HCT116 (cell line): Measurements from ENCODE around the gene CERK. TPM values are rescaled to one million over a fixed set of nuclear protein-coding genes. Genes with fewer than 3 reads are reported as not detected.

Experiments
- ATAC-seq: fragments of 200-7000 bp; cut with Tn5 transposase; 2 replicates; pipeline ENCODE4 v1.9.1; 2020; ENCODE audit warnings: mild to moderate bottlenecking, moderate library complexity
- BruUV-seq: library from RNA; stranded (reverse); fragments of 400-500 nt; replicated peaks from 2 replicates; lab custom pipeline; 2021; lab: Mats Ljungman, UMichigan
- CTCF ChIA-PET: fragments of 300-600 bp; sonication (Branson Sonifier 250); formaldehyde crosslinking; loops from one replicate; lab custom pipeline; 2021; ENCODE audit warnings: antibody characterized with exemption; lab: Charles Lee
- POLR2A ChIA-PET: fragments of 300-600, 350-600 bp; sonication (Branson Sonifier 250); formaldehyde crosslinking; loops from one replicate; lab custom pipeline; 2021; ENCODE audit warnings: antibody characterized with exemption; lab: Charles Lee
- RAD21 ChIA-PET, 2 experiments: fragments of 300-600 bp; sonication (Branson Sonifier 250); formaldehyde crosslinking; loops; one replicate each; lab custom pipeline; 2023; ENCODE audit warnings: low total read pairs in 2 of 2; ENCODE audit not compliant: uncharacterized antibody in 2 of 2, unreplicated experiment in 2 of 2, low non-redundant PET in 1 of 2; lab: Charles Lee
- DNase-seq: peaks from one replicate; pipeline ENCODE4 v3.0.0-alpha.2; 2010; ENCODE audit warnings: low read depth, low spot score
- H2AFZ ChIP-seq: fragments of 200-600 bp; shearing (Covaris generic), sonication (generic); 2 replicates; pipeline ENCODE4 v1.6.1; 2017; ENCODE audit warnings: low read depth, mixed run types, mixed read lengths, antibody characterized with exemption, low read length; ENCODE audit not compliant: poor library complexity, severe bottlenecking
- H3K27ac ChIP-seq: 2 replicates; pipeline ENCODE4 v1.5.1; 2012; ENCODE audit warnings: low read depth, low read length
- H3K27me3 ChIP-seq: fragments of 200-600 bp; sonication (generic); 2 replicates; pipeline ENCODE4 v1.6.1; 2016; ENCODE audit warnings: mixed run types, low read length, mixed read lengths; ENCODE audit not compliant: insufficient read depth
- H3K36me3 ChIP-seq, 2 experiments: fragments of 200-500 bp in 1 of 2; fragments of 200-600 bp in 1 of 2; sonication (Bioruptor generic) in 1 of 2; sonication (generic) in 1 of 2; 2 replicates each; pipeline versions ENCODE4 v1.5.1 to v1.6.1; 2014 to 2016; ENCODE audit warnings: low read length in 2 of 2, inconsistent platforms in 1 of 2, mixed read lengths in 1 of 2, mixed run types in 1 of 2; ENCODE audit not compliant: insufficient read depth in 2 of 2, control insufficient read depth in 1 of 2
- H3K4me1 ChIP-seq, 2 experiments: fragments of 200-600 bp in 1 of 2; sonication (generic) in 1 of 2; 2 replicates each; pipeline versions ENCODE4 v1.5.1 to v1.6.1; 2012 to 2017; ENCODE audit warnings: low read length in 2 of 2, inconsistent platforms in 1 of 2, mild to moderate bottlenecking in 1 of 2, mixed read lengths in 1 of 2, mixed run types in 1 of 2, moderate library complexity in 1 of 2; ENCODE audit not compliant: insufficient read depth in 2 of 2, control insufficient read depth in 1 of 2
- H3K4me2 ChIP-seq: fragments of 200-600 bp; sonication (generic); 2 replicates; pipeline ENCODE4 v1.6.1; 2017; ENCODE audit warnings: mixed run types, low read length, mixed read lengths
- H3K4me3 ChIP-seq, 2 experiments: fragments of 200-600 bp in 1 of 2; sonication (generic) in 1 of 2; replicated peaks in 1 of 2; 2 replicates each; pipeline ENCODE4 v1.5.1; 2011 to 2016; ENCODE audit warnings: low read length in 2 of 2, control low read depth in 1 of 2, low read depth in 1 of 2, mild to moderate bottlenecking in 1 of 2, mixed read lengths in 1 of 2, mixed run types in 1 of 2
- H3K79me2 ChIP-seq: fragments of 200-600 bp; sonication (generic); 2 replicates; pipeline ENCODE4 v1.6.1; 2017; ENCODE audit warnings: mild to moderate bottlenecking, mixed run types, low read length, moderate library complexity, mixed read lengths; ENCODE audit not compliant: insufficient read depth
- H3K9ac ChIP-seq: fragments of 200-600 bp; sonication (generic); 2 replicates; pipeline ENCODE4 v1.6.1; 2016; ENCODE audit warnings: low read length, mixed read lengths
- H3K9me2 ChIP-seq: fragments of 200-600 bp; sonication (generic), shearing (Covaris generic); 2 replicates; pipeline ENCODE4 v1.6.1; 2017; ENCODE audit warnings: mixed run types, mild to moderate bottlenecking, moderate library complexity; ENCODE audit not compliant: insufficient read depth
- H3K9me3 ChIP-seq, 2 experiments: fragments of 200-500 bp in 1 of 2; fragments of 200-600 bp in 1 of 2; sonication (Bioruptor generic) in 1 of 2; sonication (generic) in 1 of 2; 2 replicates each; pipeline ENCODE4 v1.6.1; 2014 to 2017; ENCODE audit warnings: low read length in 2 of 2, mixed read lengths in 2 of 2, inconsistent platforms in 1 of 2, low read depth in 1 of 2, mild to moderate bottlenecking in 1 of 2, mixed run types in 1 of 2, moderate library complexity in 1 of 2; ENCODE audit not compliant: control insufficient read depth in 1 of 2, insufficient read depth in 1 of 2
- H4K20me1 ChIP-seq: fragments of 200-600 bp; sonication (generic), shearing (Covaris generic); 2 replicates; pipeline ENCODE4 v1.6.1; 2017; ENCODE audit warnings: mixed run types, mild to moderate bottlenecking, moderate library complexity; ENCODE audit not compliant: insufficient read depth
- CTCF ChIP-seq, 3 experiments: fragments of 200-600 bp in 1 of 3; sonication (generic) in 1 of 3; IDR thresholded peaks in 2 of 3; conservative IDR thresholded peaks in 1 of 3; 2 replicates each; pipeline ENCODE4 v1.5.1; 2012 to 2017; ENCODE audit warnings: low read depth in 2 of 3, low read length in 2 of 3, antibody characterized with exemption in 1 of 3, borderline replicate concordance in 1 of 3, control low read depth in 1 of 3, mild to moderate bottlenecking in 1 of 3, mixed read lengths in 1 of 3, mixed run types in 1 of 3, moderate library complexity in 1 of 3; ENCODE audit not compliant: insufficient read depth in 1 of 3
- POLR2A ChIP-seq: IDR thresholded peaks from 2 replicates; pipeline ENCODE4 v1.7.0; 2011; ENCODE audit warnings: borderline replicate concordance; ENCODE audit not compliant: insufficient read depth, insufficient read length; ENCODE audit errors: extremely low read depth
- YY1 ChIP-seq: IDR thresholded peaks from 2 replicates; pipeline ENCODE4 v1.6.1; 2011; ENCODE audit warnings: low read length, low read depth, moderate library complexity, mild to moderate bottlenecking; ENCODE audit not compliant: insufficient replicate concordance; ENCODE audit errors: extremely low read depth
- ZBTB33 ChIP-seq: IDR thresholded peaks from 2 replicates; pipeline ENCODE4 v1.6.1; 2011; ENCODE audit warnings: mild to moderate bottlenecking, low read length, moderate library complexity; ENCODE audit not compliant: insufficient replicate concordance; ENCODE audit errors: extremely low read depth
- ZFX ChIP-seq: fragments of 450-650 bp; IDR thresholded peaks from 2 replicates; pipeline ENCODE4 v1.6.1; 2017
- intact Hi-C: fragments of 100-400 bp; cut with micrococcal nuclease; formaldehyde crosslinking; loops from 2 replicates; pipeline ENCODE4 v1.10.0; 2022
- total RNA-seq: library from RNA; stranded (reverse); gene quantifications from one replicate; pipeline ENCODE4 v1.2.1, GENCODE V29; 2021; ENCODE audit not compliant: unreplicated experiment
- TF ChIP-seq, protein P1 (sequence below): IDR thresholded peaks from 2 replicates; pipeline ENCODE4 v1.6.1; 2012

CERK gene
- total RNA-seq, 1 experiment from 2014 or later: 35.0 TPM

DNA sequence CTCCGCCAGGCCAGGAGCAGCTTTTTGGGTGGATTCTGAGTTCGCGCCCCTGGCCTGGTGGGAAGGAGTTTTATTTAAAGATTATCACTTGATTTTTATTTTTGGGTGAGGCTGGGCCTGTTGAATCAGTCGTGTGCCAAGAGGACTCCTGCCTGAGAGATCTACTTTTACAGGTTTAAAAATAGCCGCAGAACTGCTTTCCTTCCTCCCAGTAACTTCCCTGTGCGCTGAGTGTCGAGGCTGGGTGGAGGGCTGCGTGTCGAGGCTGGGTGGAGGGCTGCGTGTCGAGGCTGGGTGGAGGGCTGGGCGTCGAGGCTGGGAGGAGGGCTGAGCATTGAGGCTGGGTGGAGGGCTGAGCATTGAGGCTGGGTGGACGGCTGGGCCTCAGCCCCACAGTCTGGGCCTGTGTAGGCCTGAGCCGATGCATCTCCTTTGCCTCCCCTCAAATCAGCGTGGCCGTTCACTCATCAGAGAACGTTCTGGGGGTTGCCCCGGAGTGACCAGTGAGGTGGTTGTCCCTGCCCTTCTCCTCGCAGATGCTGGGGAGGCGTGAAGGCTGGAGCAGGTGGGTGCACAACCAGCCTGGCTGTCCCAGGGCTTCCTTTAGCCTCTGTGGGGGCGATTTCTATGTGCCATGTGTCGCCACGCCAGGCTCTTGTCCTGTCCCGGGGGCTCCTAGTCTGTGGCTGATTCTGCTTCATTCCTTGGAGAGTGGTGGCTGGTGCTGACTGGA, 87.8 kb downstream of the CERK start:
- POLR2A ChIA-PET: no interaction called here
- BruUV-seq: no TSS peak
- H3K4me2 ChIP-seq: no peak overlapping the region

More for the DNA sequence above, 87.8 kb downstream of the CERK start:
- H2AFZ ChIP-seq: no peak overlapping the region
- no peak for TF ChIP-seq ZBTB33
- TF ChIP-seq, protein P1, sequence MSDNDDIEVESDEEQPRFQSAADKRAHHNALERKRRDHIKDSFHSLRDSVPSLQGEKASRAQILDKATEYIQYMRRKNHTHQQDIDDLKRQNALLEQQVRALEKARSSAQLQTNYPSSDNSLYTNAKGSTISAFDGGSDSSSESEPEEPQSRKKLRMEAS: no peak
- no peak for TF ChIP-seq CTCF (IDR thresholded peaks at IDR 0.05 in 2 of 3, conservative IDR thresholded peaks at IDR 0.05 in 1 of 3; ENCODE audit: borderline replicate concordance in 1 of 3, insufficient read depth in 1 of 3, low read depth in 2 of 3, low read length in 2 of 3)
- TF ChIP-seq POLR2A: no peak
- no peak for TF ChIP-seq ZFX
- no peak for TF ChIP-seq YY1
- no peaks in the 10 kb centered on the region for H3K9me2 ChIP-seq
- ATAC-seq: no peak
- intact Hi-C loops: no loop called here
- no peaks in the 10 kb centered on the region for H3K4me1 ChIP-seq
- RAD21 ChIA-PET: no interaction called here
- H3K27me3 ChIP-seq: no peaks in the 10 kb centered on the region
- H3K9ac ChIP-seq: no peak overlapping the region
- no peaks in the 10 kb centered on the region for H4K20me1 ChIP-seq
- no peak overlapping the region for H3K27ac ChIP-seq
- no peak overlapping the region for H3K4me3 ChIP-seq
- no peaks in the 10 kb centered on the region for H3K79me2 ChIP-seq
- CTCF ChIA-PET: no interaction called here
- no peaks in the 10 kb centered on the region for H3K9me3 ChIP-seq
- no peak for DNase-seq
- H3K36me3 ChIP-seq: no peaks in the 10 kb centered on the region
